ENCODE measurements around the gene C16orf54. TPM values are rescaled to one million over a fixed set of nuclear protein-coding genes. Genes with fewer than 3 reads are reported as not detected.
"Not testable (repeated sequence)": the region's sequence is repeated elsewhere in the genome, so short reads cannot be mapped to it uniquely, and the experiment has no call there.

Gene C16orf54
- total RNA-seq, 1 experiment from 2014 or later, result not detected

GRCh38 chr16:29766571-29766970 is 20.8 kb upstream of the C16orf54 start:
- H3K9me3 Mint-ChIP-seq (ENCODE audit: unreplicated experiment), result no peaks in the 10 kb centered on the region
- no peaks in the 10 kb centered on the region for H3K36me3 Mint-ChIP-seq (ENCODE audit: insufficient read depth, unreplicated experiment)
- intact Hi-C loops (cut with micrococcal nuclease), result no loop called here
- ChIA-PET CTCF (interaction anchor here (0.6 to 0.9 kb wide), 3 partner anchors 66 to 266 kb away, joined by 3 to 4 read pairs (median 3); no protein-coding TSS in a partner anchor), POLR2A (no interaction called here)
- TF ChIP-seq CTCF (IDR thresholded peaks at IDR 0.05; ENCODE audit: unreplicated experiment), result no peak
- no TSS peak for BruUV-seq (replicated peaks)
- no peak overlapping the region for H3K27ac Mint-ChIP-seq (ENCODE audit: low read depth, unreplicated experiment)
- no peaks in the 10 kb centered on the region for H3K27me3 Mint-ChIP-seq (ENCODE audit: insufficient read depth, unreplicated experiment)
- no peak for DNase-seq (ENCODE audit: unreplicated experiment)
- no peaks in the 10 kb centered on the region for H3K4me1 Mint-ChIP-seq (ENCODE audit: insufficient read depth, unreplicated experiment)
- no peak overlapping the region for H3K4me3 Mint-ChIP-seq (ENCODE audit: unreplicated experiment)

GRCh38 chr16:29765167-29766032 is 19.6 kb upstream of the C16orf54 start:
- no peak for DNase-seq (ENCODE audit: unreplicated experiment)
- H3K27me3 Mint-ChIP-seq (ENCODE audit: insufficient read depth, unreplicated experiment), result no peaks in the 10 kb centered on the region
- CTCF ChIA-PET, result interaction anchor here (0.6 kb wide), 1 partner anchor 232 kb away, joined by 3 read pairs; no protein-coding TSS in a partner anchor
- no peak overlapping the region for H3K27ac Mint-ChIP-seq (ENCODE audit: low read depth, unreplicated experiment)
- no peaks in the 10 kb centered on the region for H3K36me3 Mint-ChIP-seq (ENCODE audit: insufficient read depth, unreplicated experiment)
- TF ChIP-seq CTCF (IDR thresholded peaks at IDR 0.05; ENCODE audit: unreplicated experiment), result no peak
- POLR2A ChIA-PET, result no interaction called here
- H3K4me1 Mint-ChIP-seq (ENCODE audit: insufficient read depth, unreplicated experiment), result no peaks in the 10 kb centered on the region
- no TSS peak for BruUV-seq (replicated peaks)
- intact Hi-C loops (cut with micrococcal nuclease), result no loop called here
- H3K4me3 Mint-ChIP-seq (ENCODE audit: unreplicated experiment), result no peak overlapping the region
- no peaks in the 10 kb centered on the region for H3K9me3 Mint-ChIP-seq (ENCODE audit: unreplicated experiment)

- H3K4me1 Mint-ChIP-seq (ENCODE audit: insufficient read depth, unreplicated experiment), result no peaks in the 10 kb centered on the region
- intact Hi-C loops (cut with micrococcal nuclease), result no loop called here
- no TSS peak for BruUV-seq (replicated peaks)
- H3K27ac Mint-ChIP-seq (ENCODE audit: low read depth, unreplicated experiment), result no peak overlapping the region
- H3K36me3 Mint-ChIP-seq (ENCODE audit: insufficient read depth, unreplicated experiment), result no peaks in the 10 kb centered on the region
- DNase-seq (ENCODE audit: unreplicated experiment), result no peak
- no peaks in the 10 kb centered on the region for H3K9me3 Mint-ChIP-seq (ENCODE audit: unreplicated experiment)
- POLR2A ChIA-PET, result no interaction called here
- CTCF ChIA-PET, result no interaction called here
- no peak for TF ChIP-seq CTCF (IDR thresholded peaks at IDR 0.05; ENCODE audit: unreplicated experiment)
- no peaks in the 10 kb centered on the region for H3K27me3 Mint-ChIP-seq (ENCODE audit: insufficient read depth, unreplicated experiment)
- H3K4me3 Mint-ChIP-seq (ENCODE audit: unreplicated experiment), result no peak overlapping the region
Measured at GRCh38 chr16:29763326-29763725, 17.5 kb upstream of the C16orf54 start.

GRCh38 chr16:29761882-29762281 is 16.1 kb upstream of the C16orf54 start:
- no peaks in the 10 kb centered on the region for H3K27me3 Mint-ChIP-seq (ENCODE audit: insufficient read depth, unreplicated experiment)
- CTCF ChIA-PET, result no interaction called here

GRCh38 chr16:29761280-29761651 is 15.5 kb upstream of the C16orf54 start:
- H3K4me3 Mint-ChIP-seq (ENCODE audit: unreplicated experiment); H3K9me3 Mint-ChIP-seq (ENCODE audit: unreplicated experiment); CTCF ChIA-PET; BruUV-seq (replicated peaks); H3K36me3 Mint-ChIP-seq (ENCODE audit: insufficient read depth, unreplicated experiment); H3K27me3 Mint-ChIP-seq (ENCODE audit: insufficient read depth, unreplicated experiment); intact Hi-C loops (cut with micrococcal nuclease); H3K4me1 Mint-ChIP-seq (ENCODE audit: insufficient read depth, unreplicated experiment); H3K27ac Mint-ChIP-seq (ENCODE audit: low read depth, unreplicated experiment); POLR2A ChIA-PET; DNase-seq (ENCODE audit: unreplicated experiment): not testable (repeated sequence)

More at GRCh38 chr16:29761882-29762281, 16.1 kb upstream of the C16orf54 start:
- POLR2A ChIA-PET, result no interaction called here
- no peak overlapping the region for H3K27ac Mint-ChIP-seq (ENCODE audit: low read depth, unreplicated experiment)
- no peaks in the 10 kb centered on the region for H3K9me3 Mint-ChIP-seq (ENCODE audit: unreplicated experiment)
- DNase-seq (ENCODE audit: unreplicated experiment), result no peak
- no peak for TF ChIP-seq CTCF (IDR thresholded peaks at IDR 0.05; ENCODE audit: unreplicated experiment)
- no peaks in the 10 kb centered on the region for H3K4me1 Mint-ChIP-seq (ENCODE audit: insufficient read depth, unreplicated experiment)
- no TSS peak for BruUV-seq (replicated peaks)
- no peak overlapping the region for H3K4me3 Mint-ChIP-seq (ENCODE audit: unreplicated experiment)
- no peaks in the 10 kb centered on the region for H3K36me3 Mint-ChIP-seq (ENCODE audit: insufficient read depth, unreplicated experiment)
- intact Hi-C loops (cut with micrococcal nuclease), result no loop called here
